ENCODE results near the gene TEX2.

DNA sequence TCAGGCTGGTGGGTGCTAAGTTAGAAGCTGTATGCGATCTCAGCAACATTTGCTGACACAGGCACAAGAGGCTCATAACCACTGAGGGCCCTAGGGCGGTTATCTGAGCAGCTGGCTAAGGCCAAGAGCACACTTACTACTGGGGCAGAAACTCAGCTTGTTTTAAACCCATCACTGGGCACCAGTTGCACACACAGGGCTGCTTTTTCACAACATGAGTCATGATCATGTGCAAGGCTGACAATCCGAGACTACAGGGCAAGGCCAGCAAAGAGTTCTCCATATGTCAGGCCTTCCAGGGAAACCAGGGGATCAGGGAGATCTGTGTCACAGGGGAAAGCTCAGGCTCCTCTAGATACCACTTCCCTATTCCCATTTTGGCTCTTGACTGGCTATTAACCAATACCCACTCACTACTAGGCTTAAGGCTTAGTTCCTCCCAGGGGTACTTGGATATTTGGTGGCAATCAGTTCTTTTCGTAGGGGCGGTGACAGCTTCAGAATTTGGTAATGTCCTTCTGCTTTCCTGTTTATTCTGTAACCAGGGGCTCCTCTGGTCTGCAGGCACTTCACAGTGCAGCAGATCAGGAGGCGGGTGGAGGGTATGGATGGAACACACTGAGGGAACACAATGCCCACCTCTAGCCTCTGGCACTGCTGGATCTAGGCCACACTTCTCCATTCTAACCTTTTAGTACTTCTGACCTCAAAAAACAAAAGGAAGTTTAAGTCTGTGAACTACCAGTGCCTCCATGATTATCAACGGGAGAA, 88.2 kb downstream of the TEX2 start:
- TF ChIP-seq, protein P1, sequence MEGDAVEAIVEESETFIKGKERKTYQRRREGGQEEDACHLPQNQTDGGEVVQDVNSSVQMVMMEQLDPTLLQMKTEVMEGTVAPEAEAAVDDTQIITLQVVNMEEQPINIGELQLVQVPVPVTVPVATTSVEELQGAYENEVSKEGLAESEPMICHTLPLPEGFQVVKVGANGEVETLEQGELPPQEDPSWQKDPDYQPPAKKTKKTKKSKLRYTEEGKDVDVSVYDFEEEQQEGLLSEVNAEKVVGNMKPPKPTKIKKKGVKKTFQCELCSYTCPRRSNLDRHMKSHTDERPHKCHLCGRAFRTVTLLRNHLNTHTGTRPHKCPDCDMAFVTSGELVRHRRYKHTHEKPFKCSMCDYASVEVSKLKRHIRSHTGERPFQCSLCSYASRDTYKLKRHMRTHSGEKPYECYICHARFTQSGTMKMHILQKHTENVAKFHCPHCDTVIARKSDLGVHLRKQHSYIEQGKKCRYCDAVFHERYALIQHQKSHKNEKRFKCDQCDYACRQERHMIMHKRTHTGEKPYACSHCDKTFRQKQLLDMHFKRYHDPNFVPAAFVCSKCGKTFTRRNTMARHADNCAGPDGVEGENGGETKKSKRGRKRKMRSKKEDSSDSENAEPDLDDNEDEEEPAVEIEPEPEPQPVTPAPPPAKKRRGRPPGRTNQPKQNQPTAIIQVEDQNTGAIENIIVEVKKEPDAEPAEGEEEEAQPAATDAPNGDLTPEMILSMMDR (IDR thresholded peaks at IDR 0.05), result no peak
- no peak for TF ChIP-seq POLR2AphosphoS5 (IDR thresholded peaks at IDR 0.05; ENCODE audit: low read depth, low read length)
- TF ChIP-seq, protein P2, sequence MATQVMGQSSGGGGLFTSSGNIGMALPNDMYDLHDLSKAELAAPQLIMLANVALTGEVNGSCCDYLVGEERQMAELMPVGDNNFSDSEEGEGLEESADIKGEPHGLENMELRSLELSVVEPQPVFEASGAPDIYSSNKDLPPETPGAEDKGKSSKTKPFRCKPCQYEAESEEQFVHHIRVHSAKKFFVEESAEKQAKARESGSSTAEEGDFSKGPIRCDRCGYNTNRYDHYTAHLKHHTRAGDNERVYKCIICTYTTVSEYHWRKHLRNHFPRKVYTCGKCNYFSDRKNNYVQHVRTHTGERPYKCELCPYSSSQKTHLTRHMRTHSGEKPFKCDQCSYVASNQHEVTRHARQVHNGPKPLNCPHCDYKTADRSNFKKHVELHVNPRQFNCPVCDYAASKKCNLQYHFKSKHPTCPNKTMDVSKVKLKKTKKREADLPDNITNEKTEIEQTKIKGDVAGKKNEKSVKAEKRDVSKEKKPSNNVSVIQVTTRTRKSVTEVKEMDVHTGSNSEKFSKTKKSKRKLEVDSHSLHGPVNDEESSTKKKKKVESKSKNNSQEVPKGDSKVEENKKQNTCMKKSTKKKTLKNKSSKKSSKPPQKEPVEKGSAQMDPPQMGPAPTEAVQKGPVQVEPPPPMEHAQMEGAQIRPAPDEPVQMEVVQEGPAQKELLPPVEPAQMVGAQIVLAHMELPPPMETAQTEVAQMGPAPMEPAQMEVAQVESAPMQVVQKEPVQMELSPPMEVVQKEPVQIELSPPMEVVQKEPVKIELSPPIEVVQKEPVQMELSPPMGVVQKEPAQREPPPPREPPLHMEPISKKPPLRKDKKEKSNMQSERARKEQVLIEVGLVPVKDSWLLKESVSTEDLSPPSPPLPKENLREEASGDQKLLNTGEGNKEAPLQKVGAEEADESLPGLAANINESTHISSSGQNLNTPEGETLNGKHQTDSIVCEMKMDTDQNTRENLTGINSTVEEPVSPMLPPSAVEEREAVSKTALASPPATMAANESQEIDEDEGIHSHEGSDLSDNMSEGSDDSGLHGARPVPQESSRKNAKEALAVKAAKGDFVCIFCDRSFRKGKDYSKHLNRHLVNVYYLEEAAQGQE (IDR thresholded peaks at IDR 0.05; ENCODE audit: insufficient read depth in 1 of 2, low read depth in 2 of 2, low read length in 1 of 2), result no peak
- TF ChIP-seq SIN3A (IDR thresholded peaks at IDR 0.05; ENCODE audit: borderline replicate concordance, insufficient read depth, low read depth, low read length), result no peak
- no peak for TF ChIP-seq TCF7L2 (IDR thresholded peaks at IDR 0.05; ENCODE audit: low read depth, low read length)

Measured in Panc1 (cell line).